B cell (primary cell): ENCODE data around the gene HOTAIR. TPM values are rescaled to one million over a fixed set of nuclear protein-coding genes. Genes with fewer than 3 reads are reported as not detected.

Experiments
- ATAC-seq: fragments of 200-7000 bp; cut with Tn5 transposase; one replicate; pipeline ENCODE4 v1.10.0; 2021; ENCODE audit warnings: low read depth, mild to moderate bottlenecking, moderate number of reproducible peaks, moderate library complexity
- CTCF ChIA-PET: fragments of 350-600 bp; sonication (Branson Sonifier 250); formaldehyde crosslinking; loops from one replicate; lab custom pipeline; 2021; ENCODE audit warnings: antibody characterized with exemption, inconsistent platforms; lab: Charles Lee
- POLR2A ChIA-PET: fragments of 350-600 bp; sonication (Branson Sonifier 250); formaldehyde crosslinking; loops from one replicate; lab custom pipeline; 2021; ENCODE audit warnings: antibody characterized with exemption; lab: Charles Lee
- DNase-seq: peaks from one replicate; pipeline ENCODE4 v3.0.0; 2013
- H2AFZ ChIP-seq: 2 replicates; pipeline ENCODE4 v1.6.1; 2012; ENCODE audit warnings: mild to moderate bottlenecking, low read depth, low read length; ENCODE audit not compliant: insufficient read depth, poor library complexity, severe bottlenecking
- H3K27ac ChIP-seq, 2 donors: 1 replicate in 1 of 2; 2 replicates in 1 of 2; pipeline ENCODE4 v1.5.1; 2012 to 2013; ENCODE audit warnings: low read length in 2 of 2, mild to moderate bottlenecking in 2 of 2, moderate library complexity in 1 of 2
- H3K27me3 ChIP-seq, 4 experiments: fragments of 200-600 bp in 1 of 4; sonication (generic) in 1 of 4; replicated peaks in 1 of 4; 1 replicate in 2 of 4; 2 replicates in 2 of 4; pipeline versions ENCODE4 v1.6.1 to v1.7.0; 2013 to 2016; ENCODE audit warnings: low read length in 3 of 4, mild to moderate bottlenecking in 2 of 4, mixed read lengths in 1 of 4, moderate library complexity in 1 of 4; ENCODE audit not compliant: insufficient read depth in 4 of 4, control insufficient read depth in 3 of 4; ENCODE audit errors: control extremely low read depth in 1 of 4
- H3K36me3 ChIP-seq, 2 experiments: replicated peaks in 1 of 2; 1 replicate in 1 of 2; 2 replicates in 1 of 2; pipeline versions ENCODE4 v1.6.1 to v1.7.1; 2013; ENCODE audit warnings: low read length in 1 of 2; ENCODE audit not compliant: insufficient read depth in 2 of 2, control insufficient read depth in 1 of 2; ENCODE audit errors: control extremely low read depth in 1 of 2, extremely low read depth in 1 of 2
- H3K4me1 ChIP-seq, 2 donors: fragments of 200-600 bp in 1 of 2; sonication (generic) in 1 of 2; 1 replicate in 1 of 2; 2 replicates in 1 of 2; pipeline versions ENCODE4 v1.5.1 to v1.6.1; 2013 to 2017; ENCODE audit warnings: low read length in 2 of 2; ENCODE audit not compliant: control insufficient read depth in 2 of 2, insufficient read depth in 2 of 2
- H3K4me2 ChIP-seq: replicated peaks from 2 replicates; pipeline ENCODE3; 2012; ENCODE audit warnings: mild to moderate bottlenecking, low read depth, low read length; ENCODE audit not compliant: poor library complexity, severe bottlenecking
- H3K4me3 ChIP-seq, 5 experiments: fragments of 200-600 bp in 1 of 5; sonication (generic) in 1 of 5; 1 replicate in 3 of 5; 2 replicates in 2 of 5; pipeline versions ENCODE4 v1.5.1 to v1.7.0; 2011 to 2016; ENCODE audit warnings: low read length in 4 of 5, mild to moderate bottlenecking in 4 of 5, low read depth in 2 of 5, control low read depth in 1 of 5, moderate library complexity in 1 of 5; ENCODE audit not compliant: insufficient read depth in 1 of 5; ENCODE audit errors: control extremely low read depth in 1 of 5, extremely low read depth in 1 of 5
- H3K79me2 ChIP-seq: fragments of 200-600 bp; sonication (generic); one replicate; pipeline ENCODE4 v1.6.0; 2016; ENCODE audit warnings: low read length; ENCODE audit not compliant: control insufficient read depth, insufficient read depth
- H3K9ac ChIP-seq: fragments of 200-600 bp; sonication (generic); 2 replicates; pipeline ENCODE4 v1.6.1; 2017; ENCODE audit warnings: mild to moderate bottlenecking, low read length, moderate library complexity
- H3K9me3 ChIP-seq, 3 donors: one replicate each; pipeline versions ENCODE4 v1.6.1 to v1.7.1; 2013; ENCODE audit warnings: low read length in 2 of 3; ENCODE audit not compliant: control insufficient read depth in 2 of 3, insufficient read depth in 1 of 3; ENCODE audit errors: control extremely low read depth in 1 of 3
- H4K20me1 ChIP-seq: 2 replicates; pipeline ENCODE4 v1.6.0; 2012; ENCODE audit warnings: mild to moderate bottlenecking, low read length; ENCODE audit not compliant: insufficient read depth, control insufficient read depth, poor library complexity, severe bottlenecking
- H3K27ac Mint-ChIP-seq: one replicate; pipeline ENCODE4 v1.8.0; 2021; ENCODE audit warnings: mixed read lengths
- H3K27me3 Mint-ChIP-seq: one replicate; pipeline ENCODE4 v1.8.0; 2021; ENCODE audit warnings: mixed read lengths
- H3K4me1 Mint-ChIP-seq: one replicate; pipeline ENCODE4 v1.8.0; 2021; ENCODE audit warnings: mixed read lengths
- H3K4me3 Mint-ChIP-seq: one replicate; pipeline ENCODE4 v1.8.0; 2021; ENCODE audit warnings: mixed read lengths
- H3K9me3 Mint-ChIP-seq: one replicate; pipeline ENCODE4 v1.8.0; 2022; ENCODE audit warnings: mixed read lengths; ENCODE audit not compliant: insufficient read depth
- CTCF ChIP-seq: fragments of 200-600 bp; IDR thresholded peaks from one replicate; pipeline ENCODE4 v1.8.0; 2022; ENCODE audit warnings: antibody characterized with exemption, mild to moderate bottlenecking
- EZH2 ChIP-seq: IDR thresholded peaks from 2 replicates; pipeline ENCODE4 v1.6.1; 2012; ENCODE audit warnings: borderline replicate concordance, low read depth, mild to moderate bottlenecking, moderate library complexity, low read length; ENCODE audit not compliant: insufficient read depth, poor library complexity, severe bottlenecking
- WGBS: methylation state at CpG from one replicate; pipeline ENCODE4 v1.1.5; 2013; ENCODE audit warnings: missing lambda C conversion rate; ENCODE audit not compliant: insufficient coverage; 5-methylcytosine and 5-hydroxymethylcytosine counted together
- intact Hi-C: fragments of 100-400 bp; cut with micrococcal nuclease; formaldehyde crosslinking; loops from one replicate; pipeline ENCODE4 v1.10.0; 2022
- polyA minus RNA-seq: library from RNA; depleted of rRNA, polyadenylated mRNA; stranded (reverse); fragments of >200 nt; gene quantifications from 2 replicates; pipeline ENCODE4 v1.2.3, GENCODE V29; 2012
- polyA plus RNA-seq: library from polyadenylated mRNA; depleted of rRNA; stranded (reverse); fragments of >200 nt; gene quantifications from 2 replicates; pipeline ENCODE4 v1.2.3, GENCODE V29; 2012
- total RNA-seq, 2 donors: library from RNA; stranded (reverse); fragments of 120-200 nt in 1 of 2; gene quantifications; 1 replicate in 1 of 2; 2 replicates in 1 of 2; pipeline versions ENCODE4 v1.2.3 to v1.2.4, GENCODE V29; 2013 to 2022

Gene HOTAIR
- total RNA-seq (not detected in 2 replicates), polyA plus RNA-seq (not detected in 2 replicates), polyA minus RNA-seq (not detected in 2 replicates)
- total RNA-seq (2013): not detected

- peak; percentile 56 for DNase-seq
- WGBS: 7% methylated on average over 51 of the region's 63 CpGs
- Mint-ChIP-seq H3K9me3 (peaks cover 2% of the 10 kb centered on the region), H3K4me1 (peaks cover 21% of the 10 kb centered on the region), H3K4me3 (peak within 1 kb of the TSS; percentile 74), H3K27ac (peak within 1 kb of the TSS; percentile 62), H3K27me3 (peaks cover 85% of the 10 kb centered on the region)
- intact Hi-C loops: loop anchor here (2.0 to 5.0 kb wide), 2 partner anchors 22 to 38 kb away; no protein-coding TSS in a partner anchor
- peaks cover 25 to 41% of the 10 kb centered on the region in 2 donors for H3K4me1 ChIP-seq
- H3K4me3 ChIP-seq: peak within 1 kb of the TSS in 4 of 5 experiments; percentile 18 to 54 (median 40)
- H3K9ac ChIP-seq: peak within 1 kb of the TSS; percentile 51
- TF ChIP-seq EZH2 (peak; percentile 6), CTCF (no peak)
- no peaks in the 10 kb centered on the region for H3K79me2 ChIP-seq
- H4K20me1 ChIP-seq: no peaks in the 10 kb centered on the region
- peaks cover 0 to 74% (median 13%) of the 10 kb centered on the region in 3 donors for H3K9me3 ChIP-seq
- ATAC-seq: peak; percentile 45
- peak within 1 kb of the TSS; percentile 47 for H2AFZ ChIP-seq
- peak within 1 kb of the TSS; percentile 79 for H3K4me2 ChIP-seq
- peaks cover 0 to 98% (median 85%) of the 10 kb centered on the region in 4 experiments for H3K27me3 ChIP-seq
- H3K36me3 ChIP-seq: no peaks in the 10 kb centered on the region
- CTCF ChIA-PET: interaction anchor here (0.7 kb wide), 1 partner anchor 90 kb away, joined by 4 read pairs; no protein-coding TSS in a partner anchor
- POLR2A ChIA-PET: interaction anchor here (0.6 kb wide), 1 partner anchor 178 kb away, joined by 3 read pairs; no protein-coding TSS in a partner anchor
- no peak within 1 kb of the TSS for H3K27ac ChIP-seq
These were observed at the start of gene HOTAIR for GRCh38 chr12:53974084-53975063. Gene HOTAIR (minus strand): TSS chr12:53974954.
